Stimulated activated CD8-positive, alpha-beta memory T cell treated with anti-CD3 and anti-CD28 coated beads, Interleukin-7, amount 100 ng/mL, for 4 hours (primary cell): ENCODE measurements around the gene ARGLU1.
A peak's percentile ranks its signal among the peaks of the same experiment; 100 is the strongest.
"Not testable (repeated sequence)": the region's sequence is repeated elsewhere in the genome, so short reads cannot be mapped to it uniquely, and the experiment has no call there.

Experiments used
- DNase-seq, 2 donors: peaks; one replicate each; pipeline ENCODE4 v3.0.0-alpha.2; 2020; ENCODE audit warnings: low read depth in 2 of 2

The ARGLU1 gene, protein sequence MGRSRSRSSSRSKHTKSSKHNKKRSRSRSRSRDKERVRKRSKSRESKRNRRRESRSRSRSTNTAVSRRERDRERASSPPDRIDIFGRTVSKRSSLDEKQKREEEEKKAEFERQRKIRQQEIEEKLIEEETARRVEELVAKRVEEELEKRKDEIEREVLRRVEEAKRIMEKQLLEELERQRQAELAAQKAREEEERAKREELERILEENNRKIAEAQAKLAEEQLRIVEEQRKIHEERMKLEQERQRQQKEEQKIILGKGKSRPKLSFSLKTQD

DNA sequence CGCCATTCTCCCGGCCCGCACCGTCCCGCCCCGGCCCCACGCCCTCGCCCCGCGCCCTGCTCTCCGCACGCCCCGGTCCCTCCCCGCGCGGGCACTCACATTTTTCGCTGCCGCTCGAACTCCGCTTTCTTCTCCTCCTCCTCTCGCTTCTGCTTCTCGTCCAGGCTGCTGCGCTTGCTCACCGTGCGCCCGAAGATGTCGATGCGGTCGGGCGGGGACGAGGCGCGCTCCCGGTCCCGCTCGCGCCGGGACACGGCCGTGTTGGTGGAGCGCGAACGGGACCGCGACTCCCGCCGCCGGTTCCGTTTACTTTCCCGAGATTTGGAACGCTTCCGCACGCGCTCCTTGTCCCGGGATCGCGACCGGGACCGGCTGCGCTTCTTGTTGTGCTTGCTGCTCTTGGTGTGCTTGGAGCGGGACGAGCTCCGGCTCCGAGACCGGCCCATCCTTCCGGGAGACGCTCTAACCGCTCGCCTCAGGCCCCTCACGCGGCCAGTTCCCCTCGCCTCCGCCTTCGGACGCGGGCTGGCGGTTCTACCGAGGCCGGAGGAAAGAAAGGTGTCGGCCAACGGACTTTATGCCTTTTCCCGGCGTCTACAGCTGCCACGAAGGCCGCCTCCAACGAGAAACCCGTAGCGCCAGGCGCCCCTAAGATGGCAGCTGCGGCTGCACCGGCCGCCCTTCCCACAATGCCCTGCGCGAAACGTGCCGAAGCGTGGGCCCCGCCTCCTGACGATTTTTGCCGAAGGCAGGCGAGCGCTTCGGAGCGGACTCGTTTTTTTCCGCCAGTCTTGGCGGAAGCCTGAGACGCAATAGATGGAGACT lies at the start of gene ARGLU1:
ARGLU1 (minus strand) TSS at position 664 of the 825 bp plus-strand sequence; CDS start at position 446, 218 bp downstream.
- peak; percentile 91 to 92 for DNase-seq

DNA sequence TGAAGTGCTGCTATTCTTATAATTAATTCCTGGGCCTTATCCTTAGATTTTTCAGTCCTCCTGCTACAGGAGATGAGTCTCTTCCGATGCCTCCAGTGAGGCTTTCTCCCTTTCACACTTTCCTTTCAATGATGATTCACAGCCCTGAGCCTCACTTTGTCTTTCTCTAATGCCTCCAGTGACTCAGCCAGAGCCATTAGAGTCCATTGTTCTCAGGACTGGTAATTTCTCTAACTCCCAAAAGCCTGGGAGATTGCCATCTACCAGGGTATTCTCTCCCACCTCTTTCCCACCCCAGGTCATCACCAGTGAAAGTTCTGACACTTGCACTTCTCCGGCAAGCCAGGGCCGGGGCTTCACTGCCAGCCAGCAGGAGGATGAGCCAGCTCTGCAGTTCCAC lies 49.6 kb upstream of the ARGLU1 start:
- no peak for DNase-seq

DNA sequence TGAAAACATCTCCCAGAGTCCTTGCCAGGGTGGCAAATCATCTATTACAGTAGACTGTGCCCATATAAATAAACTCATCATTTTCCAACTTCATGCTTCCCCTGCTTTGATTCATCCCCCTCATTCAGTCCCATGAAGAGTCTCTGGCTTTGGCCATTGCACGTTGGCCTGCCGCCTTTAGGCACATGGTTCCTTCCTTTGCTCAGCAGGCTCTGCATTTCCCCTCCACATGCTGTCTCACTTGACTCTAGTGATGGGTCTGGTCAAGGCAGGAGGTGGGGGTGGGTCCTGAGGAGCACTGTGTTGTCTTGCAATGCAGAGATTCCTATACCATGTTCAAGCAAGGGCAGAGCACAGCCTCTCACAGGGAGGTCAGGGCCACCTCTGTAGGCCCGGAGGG lies 48.8 kb upstream of the ARGLU1 start:
- no peak for DNase-seq

DNA sequence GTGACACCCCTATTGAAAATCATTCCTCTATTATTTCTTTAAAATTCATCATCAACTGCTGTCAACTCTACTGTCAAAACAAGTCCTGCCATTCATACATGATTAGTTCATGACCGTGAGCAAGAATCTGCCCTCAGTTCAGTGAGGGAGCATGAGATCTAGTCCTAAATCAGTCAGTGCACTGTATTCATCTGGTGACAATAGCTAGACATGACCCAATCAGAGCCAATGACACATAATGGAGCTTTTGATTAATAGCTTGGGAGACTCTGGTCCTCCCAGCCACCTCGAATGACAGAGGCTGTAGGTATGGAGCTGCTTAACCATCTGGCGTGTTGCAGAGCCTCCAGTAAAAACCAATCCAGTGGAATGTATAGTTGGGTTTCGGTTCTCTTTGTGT lies 46.9 kb upstream of the ARGLU1 start:
- DNase-seq: no peak

DNA sequence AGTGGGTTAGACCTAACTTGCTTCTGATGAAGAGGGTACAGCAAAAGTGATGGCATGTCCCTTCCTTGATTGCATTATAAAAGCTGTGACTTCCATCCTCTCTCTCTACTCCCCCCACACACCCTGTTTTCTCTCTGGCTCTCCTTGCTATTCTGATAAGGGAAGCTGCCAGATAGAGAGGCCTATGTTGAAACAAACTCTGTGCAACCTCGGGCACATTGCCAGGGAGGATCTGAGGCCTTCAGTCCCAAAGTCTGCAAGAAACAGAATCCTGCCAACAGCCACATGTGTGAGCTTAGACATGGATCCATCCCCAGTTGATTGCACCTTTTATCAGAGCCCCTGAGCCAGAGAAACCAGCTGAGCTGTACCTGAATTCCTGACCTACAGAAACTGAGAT lies 44.8 kb upstream of the ARGLU1 start:
- no peak for DNase-seq

DNA sequence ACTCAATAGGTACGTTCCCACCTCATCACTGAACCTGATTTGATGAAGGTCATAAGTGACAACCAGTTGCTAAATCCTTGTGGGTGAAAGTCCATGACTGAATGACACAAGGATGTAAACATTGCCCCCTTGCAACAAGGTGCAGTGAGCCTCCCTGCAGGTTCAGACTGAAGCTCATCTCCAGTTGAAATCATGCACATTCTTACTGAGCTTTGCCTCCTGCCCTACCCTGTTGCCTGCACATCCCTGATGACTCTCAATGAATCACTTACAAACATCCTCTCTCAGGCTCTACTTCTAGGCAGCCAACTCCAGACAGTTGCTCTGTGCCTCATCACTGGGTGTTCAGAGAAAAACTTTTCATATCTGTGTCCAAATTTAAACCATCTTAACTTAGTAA lies 42.5 kb upstream of the ARGLU1 start:
- DNase-seq: no peak

DNA sequence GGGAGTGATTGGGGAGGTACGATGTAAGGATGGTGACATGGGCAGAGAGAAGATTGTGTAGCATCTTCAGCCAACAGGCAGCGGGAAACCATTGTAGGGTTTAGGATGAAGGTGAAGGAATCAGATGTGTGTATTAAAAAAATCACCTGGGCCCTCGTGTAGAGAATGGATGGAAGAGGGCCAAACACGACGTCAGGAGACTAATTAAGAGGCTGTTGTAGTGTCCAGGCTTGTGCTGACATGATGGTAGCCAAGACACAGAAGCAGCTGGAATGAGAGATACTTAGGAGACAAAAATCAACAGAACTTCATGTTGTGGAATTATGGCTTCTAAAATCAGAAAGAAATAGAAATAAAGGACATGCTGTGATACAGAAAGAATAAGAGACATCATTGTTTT lies 41.2 kb upstream of the ARGLU1 start:
- DNase-seq: no peak

DNA sequence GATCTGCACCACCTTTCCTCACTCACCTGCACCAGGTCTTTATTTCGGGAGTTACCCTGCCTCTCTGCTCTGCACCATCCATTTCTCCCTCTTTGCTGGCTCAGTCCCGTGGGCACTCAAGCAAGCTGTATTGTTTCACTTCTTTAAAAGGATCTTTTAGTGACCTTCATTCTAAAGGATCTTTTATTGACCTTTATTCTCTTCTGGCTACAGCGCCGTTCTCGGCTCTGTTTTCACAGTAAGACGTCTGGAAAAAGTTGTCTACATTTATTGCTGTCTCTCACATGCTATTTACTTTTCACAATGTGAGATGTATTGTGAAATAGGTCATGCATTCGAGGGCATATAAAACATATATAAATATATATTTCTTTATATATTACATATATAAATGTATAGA lies 35.6 kb upstream of the ARGLU1 start:
- DNase-seq: no peak

DNA sequence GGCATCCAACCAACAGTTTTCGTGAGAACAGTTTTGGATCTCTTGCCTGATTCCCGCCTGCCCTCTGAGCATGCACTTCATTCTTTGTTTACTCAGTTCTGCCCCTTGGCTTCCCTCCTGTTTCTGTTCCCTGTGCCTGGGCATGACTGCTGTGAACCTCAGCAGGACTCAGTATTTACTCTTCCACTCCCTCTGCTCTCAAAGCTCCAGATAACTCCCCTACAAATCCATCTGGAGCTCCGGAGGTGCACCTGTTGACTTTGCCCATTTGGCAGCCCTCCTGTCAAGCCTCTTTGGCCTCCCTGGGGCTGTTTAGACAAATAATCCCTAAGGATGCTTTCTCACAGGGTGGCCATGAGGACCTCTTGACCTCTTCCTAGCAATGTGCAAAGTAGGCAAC lies 34.2 kb upstream of the ARGLU1 start:
- DNase-seq: no peak

DNA sequence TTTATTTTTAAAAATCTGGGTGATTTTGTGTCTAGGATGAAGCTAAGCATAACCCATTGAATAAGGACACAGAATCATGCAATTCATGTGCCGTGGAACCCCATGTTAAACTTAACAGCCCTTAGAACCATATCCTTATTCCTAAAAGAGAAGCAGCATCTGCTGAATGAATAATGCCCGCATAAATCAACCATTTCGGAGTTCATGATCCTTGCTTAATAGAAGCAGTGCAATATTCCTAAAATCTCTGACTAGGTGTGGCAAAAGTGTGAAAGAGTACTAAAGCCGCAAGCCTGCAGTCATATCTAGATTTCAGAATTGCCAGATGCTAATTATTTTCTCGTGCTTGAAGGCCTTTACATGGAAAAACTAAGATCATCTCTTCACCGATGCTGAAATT lies 33.6 kb upstream of the ARGLU1 start:
- DNase-seq: no peak

DNA sequence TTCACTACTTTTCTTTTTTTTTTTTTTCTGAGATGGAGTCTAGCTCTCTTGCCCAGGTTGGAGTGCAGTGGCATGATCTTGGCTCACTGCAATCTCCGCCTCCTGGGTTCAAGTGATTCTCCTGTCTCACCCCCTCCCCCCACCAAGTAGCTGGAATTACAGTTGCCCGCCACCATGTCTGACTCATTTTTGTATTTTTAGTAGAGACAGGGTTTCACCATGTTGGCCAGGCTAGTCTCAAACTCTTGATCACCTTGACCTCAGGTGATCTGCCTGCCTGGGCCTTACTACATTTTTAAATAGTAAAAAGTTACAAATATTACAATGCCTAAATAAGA lies 32.8 kb upstream of the ARGLU1 start:
- DNase-seq: not testable (repeated sequence)

DNA sequence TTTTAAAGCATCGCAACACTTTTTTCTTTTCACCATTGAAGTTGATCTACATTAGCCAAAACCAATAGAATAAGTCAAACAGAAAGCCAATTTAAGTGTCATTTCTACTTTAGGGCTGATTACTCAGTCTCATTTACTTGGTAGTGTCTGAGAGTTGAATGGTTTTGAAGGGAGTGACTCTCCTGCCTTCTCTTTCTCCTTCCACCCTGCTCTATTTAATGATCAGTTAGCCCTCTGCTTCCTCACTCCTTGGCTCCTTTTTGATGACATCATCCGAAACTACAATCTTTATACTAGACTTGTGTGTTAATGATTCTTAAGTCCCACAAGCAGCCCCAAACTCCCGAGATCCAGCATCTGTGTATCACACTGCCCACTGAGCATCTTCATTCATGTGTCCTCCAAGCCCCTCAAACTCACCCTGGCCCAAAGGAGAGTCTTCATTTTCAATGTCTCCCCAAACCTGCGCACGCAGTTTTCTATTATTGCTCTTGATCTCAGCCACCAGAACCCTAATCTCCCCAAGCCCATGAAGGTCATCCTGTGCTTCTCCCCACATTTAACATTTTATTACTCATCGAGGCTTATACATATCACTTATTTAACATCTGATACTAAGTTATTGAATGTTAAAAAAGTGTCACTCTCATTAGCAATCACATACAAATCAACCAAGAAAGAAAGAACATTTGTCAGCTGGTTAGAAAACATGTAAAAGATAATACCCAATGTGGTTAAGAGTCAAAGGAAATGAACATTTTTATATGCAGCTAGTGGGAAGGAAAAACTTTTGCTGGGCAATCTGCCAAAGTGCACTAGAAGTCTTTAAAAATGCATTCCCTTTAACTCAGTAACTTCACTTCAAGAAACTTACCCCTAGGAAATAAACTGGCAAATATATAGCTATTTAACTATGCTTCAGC lies 32.2 kb upstream of the ARGLU1 start:
- no peak for DNase-seq

DNA sequence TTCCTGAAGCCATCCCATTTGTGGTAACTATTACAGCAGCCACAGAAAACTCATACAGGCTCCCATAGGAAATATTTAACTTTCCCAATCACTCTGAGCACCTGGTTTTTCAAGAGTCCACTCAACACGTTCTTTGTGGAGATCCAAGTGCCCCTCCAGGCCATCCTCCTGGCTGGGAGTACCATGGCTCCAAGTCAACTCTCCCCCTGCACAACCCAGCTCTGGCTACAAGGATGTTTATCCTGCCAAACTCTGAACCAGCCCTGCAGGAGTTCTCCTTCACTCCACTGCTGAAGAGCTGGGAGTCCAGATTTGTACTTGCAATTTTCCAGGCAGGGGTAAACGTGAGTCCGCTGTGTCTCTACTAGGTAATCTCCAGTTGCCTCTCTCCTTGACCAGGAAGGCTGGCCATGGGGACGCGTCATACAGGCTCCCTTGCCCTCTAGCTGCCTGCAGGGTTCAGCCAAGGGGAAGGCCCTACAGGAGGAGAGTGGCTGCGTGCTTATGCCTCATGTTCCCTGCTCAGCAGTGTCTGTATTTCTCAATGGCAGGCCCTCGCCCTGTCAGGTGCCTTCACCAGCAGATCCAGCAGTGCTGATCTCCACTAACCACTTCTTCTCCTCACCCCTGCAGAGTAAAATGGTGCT lies 29.9 kb upstream of the ARGLU1 start:
- no peak for DNase-seq

DNA sequence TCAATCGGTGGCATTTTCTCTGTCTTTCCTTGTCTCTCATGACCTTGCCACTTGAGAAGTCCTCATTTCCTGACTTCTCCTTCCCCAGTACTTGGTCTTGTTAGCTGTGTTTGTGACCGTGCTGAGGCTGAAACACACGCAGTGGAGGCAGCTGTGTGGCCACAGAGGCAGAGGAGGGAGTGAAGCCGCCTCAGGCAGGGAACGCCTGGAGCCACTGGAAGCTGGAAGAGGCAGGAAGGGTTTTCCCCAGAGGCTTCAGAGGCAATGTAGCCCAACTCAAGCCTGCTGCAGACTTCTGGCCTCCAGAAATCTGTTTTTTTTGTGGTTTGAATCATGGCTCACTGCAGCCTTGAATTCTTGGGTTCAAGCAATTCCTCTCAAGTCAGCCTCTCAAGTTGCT lies 29.2 kb upstream of the ARGLU1 start:
- DNase-seq: no peak

DNA sequence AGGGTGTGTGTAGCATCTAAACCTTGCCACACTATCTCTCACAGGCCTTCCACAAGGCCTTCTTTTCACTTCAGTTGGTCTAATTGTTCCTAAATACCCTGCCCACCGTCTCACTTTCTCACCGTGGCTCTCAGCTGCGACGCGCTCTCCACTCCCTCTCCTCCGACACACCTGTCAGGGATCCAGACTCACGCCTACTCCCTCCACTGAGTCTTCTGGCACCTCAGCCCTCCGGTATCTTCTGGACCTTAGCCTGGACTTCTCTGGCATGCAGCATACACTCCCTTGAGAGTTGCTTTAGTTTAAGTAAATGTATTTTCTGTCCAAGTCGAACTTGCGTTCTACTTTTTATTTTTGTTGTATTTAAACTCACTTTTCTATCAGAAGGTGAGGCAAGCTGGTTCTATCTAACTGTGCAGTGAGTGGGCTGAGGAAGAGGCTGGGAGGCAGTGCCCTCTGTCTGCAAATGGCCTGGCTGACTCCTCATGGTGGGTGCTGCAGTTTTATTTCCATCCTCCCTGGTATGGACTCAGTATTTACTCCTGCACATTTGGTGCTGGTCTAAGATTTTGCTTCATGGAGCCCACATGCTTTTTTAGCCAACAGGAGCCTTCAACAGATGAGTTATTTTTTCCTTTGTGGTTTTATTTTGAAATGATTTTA lies 28.5 kb upstream of the ARGLU1 start:
- no peak for DNase-seq

DNA sequence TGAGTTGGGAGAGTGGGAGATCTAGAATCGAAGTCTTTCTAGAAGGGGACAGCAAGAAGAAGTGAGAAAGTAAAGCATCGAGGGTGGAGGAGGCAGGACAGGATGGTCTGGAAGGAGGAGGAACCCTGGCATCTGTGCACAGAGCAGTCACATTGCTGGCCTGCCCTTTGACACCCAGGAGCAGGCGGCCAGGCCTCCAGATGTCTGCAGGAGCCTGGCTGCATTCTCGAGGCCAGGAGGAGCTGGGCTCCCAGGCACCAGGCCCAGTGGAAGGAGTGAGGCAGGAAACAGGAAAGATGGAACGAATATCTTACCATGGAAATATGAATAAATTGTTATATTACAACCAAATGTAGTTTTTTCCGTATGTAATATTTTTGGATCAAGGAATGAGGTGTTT lies 27.7 kb upstream of the ARGLU1 start:
- DNase-seq: no peak

DNA sequence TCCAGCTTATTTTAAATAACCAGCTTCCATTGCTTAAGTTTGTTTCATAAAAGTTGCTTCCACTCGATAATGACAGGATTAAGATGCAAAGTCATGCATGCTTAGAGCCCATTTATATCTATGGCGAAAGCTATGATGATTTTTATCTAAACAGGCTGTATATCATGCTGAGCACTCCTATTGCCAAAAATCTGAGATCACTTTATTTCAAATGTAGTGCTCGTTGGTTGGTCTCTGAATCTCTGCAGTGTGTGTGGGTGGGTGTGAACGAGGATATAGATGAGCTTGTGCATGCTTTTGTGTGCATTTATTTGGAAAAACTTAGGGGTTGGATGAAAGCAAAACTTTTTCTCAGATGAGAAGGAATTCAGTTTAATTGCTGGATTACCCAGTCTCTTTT lies 27.0 kb upstream of the ARGLU1 start:
- no peak for DNase-seq

DNA sequence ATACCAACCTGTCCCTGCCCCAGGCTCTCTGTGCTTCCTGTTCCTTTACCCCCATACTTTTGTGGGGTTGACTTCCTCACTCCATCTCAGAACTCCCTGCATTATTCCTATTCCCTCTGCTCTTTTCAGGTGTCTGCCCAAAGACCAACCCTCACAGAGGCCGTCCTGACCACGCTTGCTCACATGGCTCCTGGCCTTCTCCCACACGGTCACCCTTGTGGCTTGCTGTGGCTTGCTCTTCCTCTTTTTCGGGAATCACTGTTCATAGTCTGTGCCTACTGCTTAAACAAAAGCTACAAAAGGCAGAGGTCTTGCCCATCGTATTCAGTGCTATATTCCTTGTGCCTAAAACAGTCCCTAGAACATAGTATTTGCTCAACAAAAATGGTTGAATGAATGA lies 25.2 kb upstream of the ARGLU1 start:
- no peak for DNase-seq

DNA sequence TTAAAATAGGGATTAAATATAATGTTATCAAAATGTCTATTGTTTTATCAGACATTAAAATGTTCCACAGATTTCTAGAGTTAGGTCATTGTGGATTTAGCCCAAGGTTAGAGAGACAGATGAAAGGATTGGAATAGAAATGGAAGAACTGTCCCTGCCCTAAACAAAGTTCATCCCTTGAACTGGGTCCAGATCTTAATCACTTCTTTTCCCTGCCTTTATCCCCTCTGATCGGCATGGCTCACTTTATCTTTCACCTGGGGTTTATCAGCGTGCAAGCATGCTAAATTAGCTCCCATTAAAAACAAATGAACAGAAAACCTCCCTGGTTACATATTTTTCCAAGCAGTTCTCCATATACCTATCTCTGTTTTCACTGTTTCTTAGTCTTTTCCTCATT lies 23.4 kb upstream of the ARGLU1 start:
- DNase-seq: no peak

DNA sequence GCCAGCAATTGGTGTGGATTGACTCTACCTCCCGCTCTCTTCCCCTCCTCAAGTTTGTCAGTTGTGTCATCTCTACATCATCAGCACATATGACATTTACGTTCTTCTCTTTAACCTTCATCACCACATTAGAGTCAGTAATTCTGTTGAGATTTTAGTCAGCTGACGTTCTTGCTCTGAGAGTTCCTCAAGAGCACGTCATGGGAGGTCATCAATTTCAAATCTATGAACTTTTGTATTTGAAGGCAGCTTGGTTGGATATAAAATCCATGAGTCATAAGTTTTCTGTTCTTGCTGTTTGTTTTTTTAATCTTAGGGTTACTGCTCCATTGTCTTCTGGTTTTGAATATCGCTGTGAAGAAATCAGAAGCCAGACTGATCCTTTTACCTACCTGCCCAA lies 21.8 kb upstream of the ARGLU1 start:
- no peak for DNase-seq

DNA sequence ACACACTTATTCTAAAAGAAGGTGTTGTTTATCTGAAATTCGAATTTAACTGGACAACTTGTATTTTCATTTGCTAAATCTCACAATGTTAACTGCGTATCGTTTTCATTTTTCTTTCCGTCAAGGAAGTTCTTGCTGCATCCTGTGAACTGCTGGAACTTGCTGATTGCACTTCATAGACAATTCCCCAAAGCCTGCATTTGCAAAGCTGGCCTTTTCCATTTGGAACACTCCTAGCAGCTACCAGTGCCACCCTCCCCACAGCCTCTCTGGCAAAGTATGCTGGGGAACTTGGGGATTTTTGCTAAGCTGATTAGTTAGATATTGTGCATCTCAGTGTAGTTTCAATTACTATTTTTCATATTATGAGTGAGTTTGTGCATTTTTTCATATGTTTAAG lies 20.4 kb upstream of the ARGLU1 start:
- DNase-seq: no peak
